Activated B cell treated with CpG ODN at 0.5 μM for 24 hours (primary cell): ENCODE measurements around the gene P2RY6. TPM values are rescaled to one million over a fixed set of nuclear protein-coding genes. Genes with fewer than 3 reads are reported as not detected.

Experiments
- ATAC-seq: fragments of 200-7000 bp; cut with Tn5 transposase; one replicate; pipeline ENCODE4 v1.10.0; 2021; ENCODE audit warnings: low read depth, mild to moderate bottlenecking, moderate library complexity
- CTCF ChIA-PET: fragments of 350-600 bp; sonication (Branson Sonifier 250); formaldehyde crosslinking; loops from one replicate; lab custom pipeline; 2021; ENCODE audit warnings: antibody characterized with exemption; lab: Charles Lee
- POLR2A ChIA-PET: fragments of 350-600 bp; sonication (Branson Sonifier 250); formaldehyde crosslinking; loops from one replicate; lab custom pipeline; 2021; ENCODE audit warnings: antibody characterized with exemption; lab: Charles Lee
- DNase-seq: peaks from one replicate; pipeline ENCODE4 v3.0.0; 2022
- H3K27ac Mint-ChIP-seq: one replicate; pipeline ENCODE4 v1.8.0; 2020; ENCODE audit warnings: mixed read lengths
- H3K27me3 Mint-ChIP-seq: one replicate; pipeline ENCODE4 v1.8.0; 2021; ENCODE audit warnings: mixed read lengths
- H3K36me3 Mint-ChIP-seq: one replicate; pipeline ENCODE4 v1.8.0; 2021; ENCODE audit warnings: low read depth, mixed read lengths
- H3K4me1 Mint-ChIP-seq: one replicate; pipeline ENCODE4 v1.8.0; 2021; ENCODE audit warnings: mixed read lengths
- H3K4me3 Mint-ChIP-seq: one replicate; pipeline ENCODE4 v1.8.0; 2020; ENCODE audit warnings: mild to moderate bottlenecking, mixed read lengths
- H3K9me3 Mint-ChIP-seq: one replicate; pipeline ENCODE4 v1.8.0; 2020; ENCODE audit warnings: mixed read lengths
- intact Hi-C: fragments of 100-400 bp; cut with micrococcal nuclease; formaldehyde crosslinking; loops from one replicate; pipeline ENCODE4 v1.15.1; 2024
- total RNA-seq: library from RNA; stranded (reverse); gene quantifications from 2 replicates; pipeline ENCODE4 v1.2.3, GENCODE V29; 2022
- TF ChIP-seq, protein P1 (sequence below): fragments of 200-600 bp; IDR thresholded peaks from one replicate; pipeline ENCODE4 v1.8.0; 2022; ENCODE audit warnings: antibody characterized with exemption, mild to moderate bottlenecking

P2RY6 gene
- total RNA-seq, 1 donor from 2014 or later = 0.22 TPM

DNA sequence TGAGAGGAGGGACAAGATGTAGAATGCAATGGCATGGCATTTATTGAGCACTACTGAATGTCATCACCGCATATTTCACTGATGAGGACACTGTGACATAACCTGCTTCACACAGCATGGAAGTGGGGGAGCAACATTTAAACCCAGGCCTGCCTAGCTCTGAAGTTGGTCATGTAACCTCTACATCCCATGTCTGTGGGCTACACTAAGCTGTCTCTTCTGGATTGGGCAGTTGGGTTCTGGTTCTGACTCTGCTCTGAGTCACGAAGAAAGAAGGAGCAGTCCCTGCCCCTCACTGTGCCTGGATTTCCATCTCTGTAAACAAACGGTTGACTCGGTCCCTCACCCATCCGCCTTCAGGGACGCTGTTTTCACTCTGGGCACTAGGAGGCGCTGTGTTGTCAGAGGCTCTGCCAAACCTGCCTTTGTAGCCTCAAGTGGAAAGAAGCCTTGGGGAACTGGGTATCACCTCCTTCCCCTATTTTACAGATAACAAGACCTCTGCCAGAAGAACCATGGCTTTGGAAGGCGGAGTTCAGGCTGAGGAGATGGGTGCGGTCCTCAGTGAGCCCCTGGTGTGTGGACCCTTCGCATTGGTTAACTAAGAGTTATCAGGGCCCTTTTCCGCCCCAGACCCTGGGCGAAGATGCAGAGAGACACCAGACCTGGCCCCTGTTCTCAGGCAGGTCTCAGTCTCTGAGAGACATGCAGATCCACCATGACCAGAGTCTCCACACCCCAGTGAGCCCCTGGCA, 23.3 kb downstream of the P2RY6 start:
- peaks cover 10% of the 10 kb centered on the region for H3K27me3 Mint-ChIP-seq
- ChIA-PET POLR2A (no interaction called here), CTCF (interaction anchor here (0.8 to 2.4 kb wide), 7 partner anchors 9 to 366 kb away, joined by 3 to 27 read pairs (median 5); no protein-coding TSS in a partner anchor)
- peak; percentile 91 for ATAC-seq
- H3K27ac Mint-ChIP-seq = no peak overlapping the region
- DNase-seq = peak; percentile 68
- no peak overlapping the region for H3K4me3 Mint-ChIP-seq
- TF ChIP-seq, protein P1, sequence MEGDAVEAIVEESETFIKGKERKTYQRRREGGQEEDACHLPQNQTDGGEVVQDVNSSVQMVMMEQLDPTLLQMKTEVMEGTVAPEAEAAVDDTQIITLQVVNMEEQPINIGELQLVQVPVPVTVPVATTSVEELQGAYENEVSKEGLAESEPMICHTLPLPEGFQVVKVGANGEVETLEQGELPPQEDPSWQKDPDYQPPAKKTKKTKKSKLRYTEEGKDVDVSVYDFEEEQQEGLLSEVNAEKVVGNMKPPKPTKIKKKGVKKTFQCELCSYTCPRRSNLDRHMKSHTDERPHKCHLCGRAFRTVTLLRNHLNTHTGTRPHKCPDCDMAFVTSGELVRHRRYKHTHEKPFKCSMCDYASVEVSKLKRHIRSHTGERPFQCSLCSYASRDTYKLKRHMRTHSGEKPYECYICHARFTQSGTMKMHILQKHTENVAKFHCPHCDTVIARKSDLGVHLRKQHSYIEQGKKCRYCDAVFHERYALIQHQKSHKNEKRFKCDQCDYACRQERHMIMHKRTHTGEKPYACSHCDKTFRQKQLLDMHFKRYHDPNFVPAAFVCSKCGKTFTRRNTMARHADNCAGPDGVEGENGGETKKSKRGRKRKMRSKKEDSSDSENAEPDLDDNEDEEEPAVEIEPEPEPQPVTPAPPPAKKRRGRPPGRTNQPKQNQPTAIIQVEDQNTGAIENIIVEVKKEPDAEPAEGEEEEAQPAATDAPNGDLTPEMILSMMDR = peak; percentile 85
- H3K36me3 Mint-ChIP-seq = no peaks in the 10 kb centered on the region
- no peaks in the 10 kb centered on the region for H3K9me3 Mint-ChIP-seq
- H3K4me1 Mint-ChIP-seq = peaks cover 6% of the 10 kb centered on the region
- intact Hi-C loops = loop anchor here (1.0 kb wide), 3 partner anchors 12 to 366 kb away; no protein-coding TSS in a partner anchor

DNA sequence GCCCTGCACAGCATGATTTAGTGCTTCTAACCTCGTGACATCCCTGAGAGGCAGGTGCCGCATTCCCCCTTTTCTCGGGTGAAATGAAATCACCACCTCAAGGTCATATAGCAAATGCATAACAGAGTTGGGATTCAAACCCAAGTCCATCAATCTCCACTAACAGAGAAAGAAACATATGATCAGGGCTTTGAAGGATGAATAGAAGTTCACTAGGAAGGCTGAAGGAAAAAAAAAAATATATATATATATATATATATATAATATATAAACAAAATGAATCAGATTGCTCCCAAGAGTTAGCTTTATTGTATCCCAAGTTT, 23.8 kb downstream of the P2RY6 start:
- no peak overlapping the region for H3K27ac Mint-ChIP-seq
- ChIA-PET POLR2A (no interaction called here), CTCF (interaction anchor here (1.9 to 2.4 kb wide), 2 partner anchors 40 to 366 kb away, joined by 8 to 27 read pairs; no protein-coding TSS in a partner anchor)
- no peaks in the 10 kb centered on the region for H3K36me3 Mint-ChIP-seq
- H3K9me3 Mint-ChIP-seq = no peaks in the 10 kb centered on the region
- DNase-seq = no peak
- H3K4me3 Mint-ChIP-seq = no peak overlapping the region
- TF ChIP-seq, protein P1 = no peak
- peaks cover 3% of the 10 kb centered on the region for H3K4me1 Mint-ChIP-seq
- intact Hi-C loops = loop anchor here (1.0 kb wide), 3 partner anchors 11 to 365 kb away; no protein-coding TSS in a partner anchor
- ATAC-seq = no peak
- H3K27me3 Mint-ChIP-seq = peaks cover 11% of the 10 kb centered on the region

DNA sequence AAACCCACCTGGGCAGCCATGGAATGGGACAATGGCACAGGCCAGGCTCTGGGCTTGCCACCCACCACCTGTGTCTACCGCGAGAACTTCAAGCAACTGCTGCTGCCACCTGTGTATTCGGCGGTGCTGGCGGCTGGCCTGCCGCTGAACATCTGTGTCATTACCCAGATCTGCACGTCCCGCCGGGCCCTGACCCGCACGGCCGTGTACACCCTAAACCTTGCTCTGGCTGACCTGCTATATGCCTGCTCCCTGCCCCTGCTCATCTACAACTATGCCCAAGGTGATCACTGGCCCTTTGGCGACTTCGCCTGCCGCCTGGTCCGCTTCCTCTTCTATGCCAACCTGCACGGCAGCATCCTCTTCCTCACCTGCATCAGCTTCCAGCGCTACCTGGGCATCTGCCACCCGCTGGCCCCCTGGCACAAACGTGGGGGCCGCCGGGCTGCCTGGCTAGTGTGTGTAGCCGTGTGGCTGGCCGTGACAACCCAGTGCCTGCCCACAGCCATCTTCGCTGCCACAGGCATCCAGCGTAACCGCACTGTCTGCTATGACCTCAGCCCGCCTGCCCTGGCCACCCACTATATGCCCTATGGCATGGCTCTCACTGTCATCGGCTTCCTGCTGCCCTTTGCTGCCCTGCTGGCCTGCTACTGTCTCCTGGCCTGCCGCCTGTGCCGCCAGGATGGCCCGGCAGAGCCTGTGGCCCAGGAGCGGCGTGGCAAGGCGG, 24.5 kb downstream of the P2RY6 start:
- ChIA-PET CTCF (interaction anchor here (1.0 to 2.4 kb wide), 3 partner anchors 8 to 39 kb away, joined by 4 to 27 read pairs (median 4); no protein-coding TSS in a partner anchor), POLR2A (no interaction called here)
- Mint-ChIP-seq H3K4me3 (no peak overlapping the region), H3K36me3 (no peaks in the 10 kb centered on the region), H3K27ac (no peak overlapping the region), H3K4me1 (peaks cover 3% of the 10 kb centered on the region), H3K9me3 (no peaks in the 10 kb centered on the region), H3K27me3 (peaks cover 11% of the 10 kb centered on the region)
- TF ChIP-seq, protein P1 = no peak
- no peak for DNase-seq
- intact Hi-C loops = no loop called here
- ATAC-seq = no peak

DNA sequence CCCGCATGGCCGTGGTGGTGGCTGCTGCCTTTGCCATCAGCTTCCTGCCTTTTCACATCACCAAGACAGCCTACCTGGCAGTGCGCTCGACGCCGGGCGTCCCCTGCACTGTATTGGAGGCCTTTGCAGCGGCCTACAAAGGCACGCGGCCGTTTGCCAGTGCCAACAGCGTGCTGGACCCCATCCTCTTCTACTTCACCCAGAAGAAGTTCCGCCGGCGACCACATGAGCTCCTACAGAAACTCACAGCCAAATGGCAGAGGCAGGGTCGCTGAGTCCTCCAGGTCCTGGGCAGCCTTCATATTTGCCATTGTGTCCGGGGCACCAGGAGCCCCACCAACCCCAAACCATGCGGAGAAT, 25.1 kb downstream of the P2RY6 start:
- ChIA-PET POLR2A (interaction anchor here (0.5 kb wide), 1 partner anchor 547 kb away, joined by 3 read pairs; no protein-coding TSS in a partner anchor), CTCF (interaction anchor here (0.9 to 1.4 kb wide), 5 partner anchors 8 to 120 kb away, joined by 3 to 4 read pairs (median 4); no protein-coding TSS in a partner anchor)
- intact Hi-C loops = no loop called here
- Mint-ChIP-seq H3K4me3 (no peak overlapping the region), H3K9me3 (no peaks in the 10 kb centered on the region), H3K27ac (no peak overlapping the region), H3K4me1 (peaks cover 3% of the 10 kb centered on the region), H3K36me3 (no peaks in the 10 kb centered on the region), H3K27me3 (peaks cover 13% of the 10 kb centered on the region)
- no peak for ATAC-seq
- DNase-seq = no peak
- TF ChIP-seq, protein P1 = no peak

DNA sequence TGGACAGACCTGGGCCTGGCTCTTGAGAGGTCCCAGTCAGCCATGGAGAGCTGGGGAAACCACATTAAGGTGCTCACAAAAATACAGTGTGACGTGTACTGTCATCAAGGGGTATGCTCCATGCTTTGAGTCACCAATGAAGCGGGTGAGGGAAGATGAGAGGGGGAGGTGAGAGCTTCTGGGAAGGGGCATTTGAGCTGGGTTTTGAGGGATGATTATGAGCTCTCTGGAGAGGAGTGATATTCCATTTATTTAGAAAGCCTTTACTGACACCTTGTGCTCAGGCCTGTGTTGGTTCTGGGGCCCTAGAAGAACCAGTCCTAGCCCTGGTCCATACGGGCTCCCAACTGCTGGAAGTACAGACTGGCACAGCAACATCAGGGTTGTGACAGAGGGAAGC, 25.6 kb downstream of the P2RY6 start:
- ATAC-seq = no peak
- TF ChIP-seq, protein P1 = no peak
- Mint-ChIP-seq H3K27ac (no peak overlapping the region), H3K4me1 (peaks cover 3% of the 10 kb centered on the region), H3K9me3 (no peaks in the 10 kb centered on the region), H3K27me3 (peaks cover 14% of the 10 kb centered on the region), H3K4me3 (no peak overlapping the region), H3K36me3 (no peaks in the 10 kb centered on the region)
- ChIA-PET CTCF (interaction anchor here (0.9 to 1.4 kb wide), 8 partner anchors 9 to 121 kb away, joined by 3 to 4 read pairs (median 4); partner anchors contain the start of gene ARHGEF17), POLR2A (interaction anchor here (0.5 to 0.6 kb wide), 2 partner anchors 10 to 548 kb away, joined by 3 to 6 read pairs; no protein-coding TSS in a partner anchor)
- intact Hi-C loops = no loop called here
- no peak for DNase-seq
